Colon (tissue), 2 donors: Measurements from ENCODE around the gene PTTG1IP.
"Not testable (repeated sequence)": the region's sequence is repeated elsewhere in the genome, so short reads cannot be mapped to it uniquely, and the experiment has no call there.

ENCODE experiments used
- FAIRE-seq: peaks from 2 replicates; lab custom pipeline; 2012; peaks lifted over from hg19 to GRCh38; lab: Jason Lieb, UNC
- donor health status: control.
- donor health status: control.

The PTTG1IP gene

DNA sequence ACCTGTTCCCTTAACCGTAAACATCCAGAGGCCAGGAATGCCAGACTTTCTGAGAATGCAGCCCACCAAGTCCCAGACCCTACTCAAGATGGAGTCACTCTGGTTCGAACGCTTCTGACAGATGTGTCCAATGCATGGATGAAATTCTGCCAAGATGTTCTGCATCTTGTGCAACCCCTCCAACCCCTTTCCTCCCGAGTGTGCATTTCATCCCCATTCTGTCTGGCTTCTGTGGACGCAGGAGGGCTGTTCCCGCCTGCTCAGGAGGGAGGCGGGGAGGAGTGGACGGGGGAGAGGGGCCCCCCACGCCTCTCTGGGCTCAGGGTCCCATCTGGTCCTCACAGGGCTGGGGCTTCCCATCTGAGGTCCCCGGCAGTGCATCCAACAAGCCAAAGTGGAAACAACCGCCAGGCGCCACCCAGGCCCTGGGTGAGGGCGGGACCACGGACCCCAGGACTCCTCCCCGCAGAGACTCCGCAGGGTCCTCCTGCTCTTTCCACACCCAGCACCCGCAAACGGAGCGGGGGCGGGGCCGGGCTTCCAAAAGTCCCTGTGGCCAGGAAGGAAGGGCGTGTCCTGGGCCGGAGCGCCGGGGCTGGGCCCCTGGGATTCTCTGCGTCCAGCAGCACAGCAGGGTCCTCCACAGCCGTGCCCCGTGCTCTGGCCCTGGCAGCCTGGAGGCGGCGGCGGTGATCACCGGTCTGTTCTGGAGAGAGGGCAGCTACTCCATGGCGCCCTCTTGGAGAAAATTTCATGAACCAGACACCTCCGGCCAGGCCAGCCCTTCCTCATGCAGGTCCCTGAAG is 27.9 kb downstream of the PTTG1IP start:
- no peak for FAIRE-seq

DNA sequence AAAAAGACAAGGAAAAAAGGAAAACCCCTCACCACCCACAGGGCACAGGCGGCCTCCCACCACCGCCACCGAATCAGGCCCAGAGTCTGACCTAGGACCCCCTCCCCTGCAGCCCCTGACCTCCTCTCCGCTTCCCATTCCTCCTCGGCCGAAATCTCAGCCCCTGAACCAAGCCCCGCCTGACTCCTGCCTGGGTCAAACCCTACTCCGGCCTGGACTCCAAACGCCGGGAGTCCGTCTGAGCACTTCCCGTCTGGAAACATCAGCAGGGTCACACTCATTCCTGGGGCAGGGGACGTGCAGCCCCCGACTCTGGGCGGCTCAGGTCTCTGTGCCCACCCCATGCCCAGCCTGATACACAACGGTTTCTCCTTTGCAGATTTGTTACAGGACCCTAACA is 29.2 kb downstream of the PTTG1IP start:
- FAIRE-seq = no peak

GRCh38 chr21:44842721-44843445 is 30.6 kb downstream of the PTTG1IP start:
- FAIRE-seq = no peak

- no peak for FAIRE-seq
Measured at GRCh38 chr21:44842087-44842486, 31.4 kb downstream of the PTTG1IP start.

DNA sequence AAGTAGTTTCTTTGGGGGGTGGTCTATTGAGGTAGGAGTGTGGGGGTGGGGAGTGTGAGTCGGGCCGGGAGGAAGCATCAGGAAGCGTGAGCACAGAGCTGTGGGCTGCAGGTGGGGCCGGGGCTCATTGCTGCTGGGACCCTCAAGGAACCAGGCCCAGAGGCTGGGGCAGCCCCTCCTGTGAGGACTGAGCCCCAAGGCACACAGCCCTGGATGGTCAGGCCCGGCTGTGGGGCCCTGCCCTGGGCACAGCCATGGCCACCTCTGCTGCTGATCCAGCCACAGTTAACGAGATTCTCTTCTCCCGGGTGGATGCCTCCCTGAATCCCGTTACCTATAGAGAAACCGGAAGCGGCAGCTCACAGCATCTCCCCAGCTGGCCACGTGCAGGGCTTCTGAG is 32.7 kb downstream of the PTTG1IP start:
- FAIRE-seq = no peak

- no peak for FAIRE-seq
Measured at GRCh38 chr21:44838951-44839350, 34.5 kb downstream of the PTTG1IP start.

GRCh38 chr21:44838039-44838895 is 35.2 kb downstream of the PTTG1IP start:
- no peak for FAIRE-seq

GRCh38 chr21:44837537-44837936 is 36.0 kb downstream of the PTTG1IP start:
- no peak for FAIRE-seq

DNA sequence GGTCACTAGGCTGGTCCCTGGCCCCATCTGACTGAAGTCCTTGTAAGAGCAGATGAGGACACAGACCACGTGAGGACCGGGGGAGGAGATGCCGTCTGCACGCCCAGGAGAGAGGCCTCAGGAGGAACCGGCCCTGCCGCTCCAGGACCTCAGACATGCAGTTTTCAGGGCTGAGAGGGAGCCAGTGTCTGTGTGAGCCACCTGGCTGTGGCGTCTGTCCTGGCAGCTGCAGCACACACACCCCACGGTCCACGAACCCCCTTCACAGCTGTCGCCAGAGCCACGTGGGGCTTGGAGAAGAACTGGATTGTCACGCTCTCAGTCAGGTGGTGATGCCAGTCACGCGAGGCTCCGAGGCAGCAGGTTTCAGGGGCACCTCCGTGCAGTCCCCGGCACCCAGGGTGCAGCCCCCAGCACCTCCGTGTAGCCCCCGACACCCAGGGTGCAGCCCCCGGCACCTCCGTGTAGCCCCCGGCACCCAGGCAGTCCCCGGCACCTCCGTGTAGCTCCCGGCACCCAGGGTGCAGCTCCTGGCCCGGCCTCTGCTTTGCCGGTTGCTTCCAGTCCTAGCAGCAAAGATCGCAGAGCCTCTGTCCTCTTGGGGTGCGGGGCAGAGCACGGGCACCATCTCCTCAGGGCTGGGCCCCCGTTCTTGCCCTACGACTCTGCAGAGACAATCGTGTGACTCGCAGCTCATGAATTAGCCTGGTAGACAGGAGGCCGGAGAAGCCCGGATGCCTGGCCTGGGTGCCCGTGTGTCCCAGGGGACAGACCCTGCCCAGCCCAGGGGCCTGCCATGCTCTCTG is 36.6 kb downstream of the PTTG1IP start:
- no peak for FAIRE-seq

- FAIRE-seq = no peak
Measured at GRCh38 chr21:44836349-44836665, 37.2 kb downstream of the PTTG1IP start.

DNA sequence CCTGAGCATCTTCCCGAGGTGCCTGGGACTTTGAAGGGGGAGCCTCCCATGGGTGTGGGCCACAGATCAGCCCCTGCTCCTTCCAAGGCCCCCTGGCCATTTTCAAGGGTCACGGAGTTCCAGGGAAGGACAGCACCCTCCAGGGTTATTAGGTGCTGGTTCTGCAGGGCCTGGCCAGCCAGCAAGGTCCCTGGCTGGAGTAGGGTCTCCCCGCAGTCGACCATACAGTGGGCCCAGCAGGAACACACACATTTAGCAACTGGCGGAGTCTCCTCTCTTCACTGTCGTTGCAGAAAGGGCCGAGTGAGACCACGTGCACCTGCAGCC is 37.9 kb downstream of the PTTG1IP start:
- FAIRE-seq = no peak

DNA sequence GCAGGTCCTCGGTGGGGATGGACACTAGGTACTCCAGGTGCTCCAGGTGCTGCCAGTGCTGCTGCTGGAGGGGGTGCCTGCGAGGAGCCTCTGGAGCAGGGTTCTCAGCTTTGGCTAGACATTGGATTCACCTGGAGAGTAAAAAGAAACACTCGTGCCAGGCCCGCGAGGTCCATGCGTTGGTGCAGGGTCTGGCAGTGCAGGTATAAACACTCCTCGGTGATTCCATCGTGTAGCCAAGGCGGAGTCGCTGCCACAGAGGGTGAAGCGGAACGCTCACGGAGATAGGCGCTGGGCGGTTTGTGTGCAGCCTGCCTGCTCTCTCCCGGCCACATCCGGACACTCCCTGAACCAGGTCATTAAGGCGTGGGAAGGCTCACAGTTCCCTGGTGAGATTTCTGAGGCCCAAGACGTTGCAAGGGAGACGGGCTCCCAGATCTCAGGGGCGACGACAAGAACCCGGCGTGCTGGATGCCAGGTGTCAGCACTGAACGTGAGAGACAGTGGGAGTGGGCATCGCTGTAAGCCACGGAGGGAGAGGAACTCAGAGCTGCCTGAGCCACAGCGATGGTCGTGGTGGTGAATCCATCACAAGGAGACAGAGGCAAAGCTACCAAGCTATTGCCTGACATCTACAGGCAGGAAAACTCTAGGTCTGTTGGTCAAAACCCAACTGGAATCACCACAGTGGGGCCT is 38.4 kb downstream of the PTTG1IP start:
- no peak for FAIRE-seq

DNA sequence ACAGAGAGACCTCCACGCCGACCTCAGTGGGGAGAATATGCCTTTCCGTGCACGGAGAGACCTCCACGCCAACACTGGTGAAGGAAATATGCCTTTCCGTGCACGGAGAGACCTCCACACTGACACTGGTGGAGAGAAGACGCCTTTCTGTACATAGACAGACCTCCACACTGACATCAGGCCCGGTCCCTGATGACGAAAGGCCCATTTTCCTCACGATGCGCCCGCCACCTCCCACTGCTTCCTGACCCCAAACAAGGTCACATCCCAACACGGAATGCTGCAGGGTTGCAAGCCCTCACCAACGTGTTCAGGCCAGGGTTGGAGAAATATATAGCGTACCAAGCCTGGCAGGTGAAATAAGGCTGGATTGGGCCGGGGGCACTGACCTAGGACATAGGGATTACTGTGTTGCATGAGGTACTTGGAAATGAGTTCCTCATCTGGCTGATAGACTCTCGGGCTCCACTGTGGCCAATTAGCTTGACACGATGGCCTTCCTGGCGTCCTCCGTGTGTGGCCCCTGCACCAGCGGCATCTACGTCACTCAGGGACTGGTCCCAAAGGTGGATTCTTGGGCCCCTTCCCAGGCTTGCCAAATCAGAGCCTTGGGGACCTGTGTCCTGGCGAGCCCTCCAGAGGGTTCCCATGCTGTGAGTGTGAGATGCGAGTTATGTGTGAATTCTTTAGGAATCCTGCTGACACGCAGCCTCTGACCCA is 39.1 kb downstream of the PTTG1IP start:
- no peak for FAIRE-seq

DNA sequence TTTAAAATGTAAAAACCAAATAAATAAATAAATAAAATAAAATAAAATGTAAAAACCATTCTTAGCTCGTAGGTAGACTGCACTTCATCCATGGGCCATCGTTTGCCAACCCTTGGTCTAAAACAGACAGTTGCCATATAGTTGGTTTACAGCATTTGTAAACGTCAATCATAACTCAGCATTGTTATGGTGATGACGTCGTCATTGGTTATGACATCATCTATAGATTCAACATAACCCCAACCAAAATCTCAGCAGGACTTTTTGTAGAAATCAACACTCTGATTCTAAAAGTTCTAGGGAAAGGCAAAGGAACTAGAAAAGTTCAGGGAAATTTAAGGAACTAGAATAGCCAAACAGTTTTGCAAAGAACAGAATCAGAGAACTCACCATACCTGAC is 39.8 kb downstream of the PTTG1IP start:
- no peak for FAIRE-seq

GRCh38 chr21:44832516-44833255 is 40.8 kb downstream of the PTTG1IP start:
- FAIRE-seq = not testable (repeated sequence)

GRCh38 chr21:44831227-44831860 is 42.1 kb downstream of the PTTG1IP start:
- no peak for FAIRE-seq

GRCh38 chr21:44829507-44830092 is 43.9 kb downstream of the PTTG1IP start:
- no peak for FAIRE-seq

DNA sequence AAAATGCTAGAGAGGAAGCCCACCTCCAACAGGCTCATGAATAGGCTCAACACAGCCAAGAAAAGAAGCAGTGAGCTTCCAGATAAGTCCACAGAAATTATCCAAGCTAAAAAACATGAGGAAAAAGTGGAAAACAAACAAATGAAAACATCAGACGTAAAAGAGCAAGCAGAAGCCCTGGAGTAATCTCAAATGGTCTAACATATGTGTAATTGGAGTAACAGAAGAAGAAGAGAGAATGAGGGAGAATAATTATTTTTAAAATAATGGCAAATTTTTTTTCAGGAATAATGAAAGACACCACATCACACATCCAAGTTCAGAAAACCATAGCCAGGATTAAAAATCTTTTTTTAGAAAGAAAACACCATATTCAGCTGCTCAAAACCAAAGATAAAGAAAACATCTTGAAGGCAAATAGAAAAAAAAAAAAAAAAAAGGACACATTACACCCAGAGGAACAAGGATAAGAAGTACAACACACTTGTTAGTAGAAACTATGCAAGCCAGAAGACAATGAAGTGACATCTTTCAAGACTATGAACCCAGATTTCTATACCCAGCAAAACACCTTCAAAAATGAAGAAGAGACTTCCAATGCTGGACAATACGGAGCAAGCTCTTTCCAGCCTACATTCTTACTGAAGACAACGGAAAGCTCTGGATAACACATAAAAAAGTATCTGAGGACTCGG is 45.0 kb downstream of the PTTG1IP start:
- no peak for FAIRE-seq
